ENCODE results near the gene HOXB9.

The HOXB9 gene

GRCh38 chr17:48583708-48584222 is 42.4 kb downstream of the HOXB9 start:
- Histone ChIP-seq H3K27me3 (ENCODE audit: insufficient read depth, low read length, poor library complexity) (peaks cover 28% of the 10 kb centered on the region), H3K9ac (ENCODE audit: low read depth, low read length) (no peak overlapping the region), H3K4me2 (ENCODE audit: insufficient read depth, low read length) (no peak overlapping the region), H2AFZ (ENCODE audit: low read depth, low read length) (no peak overlapping the region), H3K9me3 (ENCODE audit: insufficient read depth, low read length, severe bottlenecking) (no peaks in the 10 kb centered on the region), H3K36me3 (ENCODE audit: insufficient read depth, low read length) (no peaks in the 10 kb centered on the region), H3K79me2 (ENCODE audit: insufficient read depth, low read length) (no peaks in the 10 kb centered on the region), H4K20me1 (ENCODE audit: insufficient read depth, low read length) (peaks cover 4% of the 10 kb centered on the region; the same call in 1 of the 2 replicates), H3K4me3 (ENCODE audit: low read depth in 1 of 2, low read length in 2 of 2) (no peak overlapping the region), H3K4me1 (ENCODE audit: insufficient read depth, low read length) (peaks cover 6% of the 10 kb centered on the region; the same call in 1 of the 2 replicates), H3K27ac (ENCODE audit: low read length) (no peak overlapping the region)
- TF ChIP-seq EZH2 (IDR thresholded peaks at IDR 0.05; ENCODE audit: borderline replicate concordance, low read depth, low read length, severe bottlenecking) = no peak
- TF ChIP-seq CTCF (IDR thresholded peaks at IDR 0.05; ENCODE audit: borderline replicate concordance, extremely low read depth, low read length, poor library complexity, severe bottlenecking) = no peak
- DNase-seq (no peak), ATAC-seq (ENCODE audit: insufficient read depth, low read depth) (no peak)

GRCh38 chr17:48582750-48583069 is 43.4 kb downstream of the HOXB9 start:
- DNase-seq = no peak
- H3K9ac ChIP-seq (ENCODE audit: low read depth, low read length) = no peak overlapping the region
- TF ChIP-seq CTCF (IDR thresholded peaks at IDR 0.05; ENCODE audit: borderline replicate concordance, extremely low read depth, low read length, poor library complexity, severe bottlenecking) (no peak), EZH2 (IDR thresholded peaks at IDR 0.05; ENCODE audit: borderline replicate concordance, low read depth, low read length, severe bottlenecking) (no peak)
- no peak for ATAC-seq (ENCODE audit: insufficient read depth, low read depth)
- no peaks in the 10 kb centered on the region for H3K79me2 ChIP-seq (ENCODE audit: insufficient read depth, low read length)
- no peak overlapping the region for H3K4me3 ChIP-seq (ENCODE audit: low read depth in 1 of 2, low read length in 2 of 2)
- H2AFZ ChIP-seq (ENCODE audit: low read depth, low read length) = no peak overlapping the region
- peaks cover 6% of the 10 kb centered on the region; the same call in 1 of the 2 replicates for H3K4me1 ChIP-seq (ENCODE audit: insufficient read depth, low read length)
- no peak overlapping the region for H3K27ac ChIP-seq (ENCODE audit: low read length)
- H3K36me3 ChIP-seq (ENCODE audit: insufficient read depth, low read length) = no peaks in the 10 kb centered on the region
- no peaks in the 10 kb centered on the region for H3K9me3 ChIP-seq (ENCODE audit: insufficient read depth, low read length, severe bottlenecking)
- peaks cover 17% of the 10 kb centered on the region for H3K27me3 ChIP-seq (ENCODE audit: insufficient read depth, low read length, poor library complexity)
- H4K20me1 ChIP-seq (ENCODE audit: insufficient read depth, low read length) = peaks cover 4% of the 10 kb centered on the region; the same call in 1 of the 2 replicates
- no peak overlapping the region for H3K4me2 ChIP-seq (ENCODE audit: insufficient read depth, low read length)

GRCh38 chr17:48579760-48580554 is 46.2 kb downstream of the HOXB9 start:
- no peak for DNase-seq

More at GRCh38 chr17:48579760-48580554, 46.2 kb downstream of the HOXB9 start:
- H3K4me2 ChIP-seq (ENCODE audit: insufficient read depth, low read length) = no peak overlapping the region
- no peak overlapping the region for H3K9ac ChIP-seq (ENCODE audit: low read depth, low read length)
- ATAC-seq (ENCODE audit: insufficient read depth, low read depth) = no peak
- H3K36me3 ChIP-seq (ENCODE audit: insufficient read depth, low read length) = no peaks in the 10 kb centered on the region
- H3K4me3 ChIP-seq (ENCODE audit: low read depth in 1 of 2, low read length in 2 of 2) = no peak overlapping the region
- no peak overlapping the region for H3K27ac ChIP-seq (ENCODE audit: low read length)
- H3K4me1 ChIP-seq (ENCODE audit: insufficient read depth, low read length) = no peaks in the 10 kb centered on the region
- H4K20me1 ChIP-seq (ENCODE audit: insufficient read depth, low read length) = peaks cover 4% of the 10 kb centered on the region; the same call in 1 of the 2 replicates
- TF ChIP-seq EZH2 (IDR thresholded peaks at IDR 0.05; ENCODE audit: borderline replicate concordance, low read depth, low read length, severe bottlenecking) (no peak), CTCF (IDR thresholded peaks at IDR 0.05; ENCODE audit: borderline replicate concordance, extremely low read depth, low read length, poor library complexity, severe bottlenecking) (no peak)
- H3K9me3 ChIP-seq (ENCODE audit: insufficient read depth, low read length, severe bottlenecking) = no peaks in the 10 kb centered on the region
- peaks cover 5% of the 10 kb centered on the region for H3K27me3 ChIP-seq (ENCODE audit: insufficient read depth, low read length, poor library complexity)
- no peaks in the 10 kb centered on the region for H3K79me2 ChIP-seq (ENCODE audit: insufficient read depth, low read length)
- no peak overlapping the region for H2AFZ ChIP-seq (ENCODE audit: low read depth, low read length)
